GM12891 (cell line): ENCODE data around the gene FBLN2.

Source experiments
- PAX5 ChIP-seq: IDR thresholded peaks from 2 replicates; pipeline ENCODE4 v1.6.1; 2011; ENCODE audit warnings: low read length, moderate library complexity, mild to moderate bottlenecking; ENCODE audit not compliant: insufficient read depth, severe bottlenecking
- POLR2A ChIP-seq: IDR thresholded peaks from 2 replicates; pipeline ENCODE4 v1.6.1; 2011; ENCODE audit warnings: low read depth, low read length, control low read depth
- POLR2AphosphoS5 ChIP-seq: IDR thresholded peaks from 2 replicates; pipeline ENCODE4 v1.6.1; 2011; ENCODE audit warnings: low read depth, low read length, control low read depth
- SPI1 ChIP-seq: IDR thresholded peaks from 2 replicates; pipeline ENCODE4 v1.6.1; 2011; ENCODE audit warnings: low read depth, low read length, control low read depth
- TAF1 ChIP-seq: IDR thresholded peaks from 2 replicates; pipeline ENCODE4 v1.6.1; 2011; ENCODE audit warnings: low read depth, low read length, control low read depth

GRCh38 chr3:13647298-13648059 is 98.6 kb downstream of the FBLN2 start:
- no peak for TF ChIP-seq POLR2A
- TF ChIP-seq POLR2AphosphoS5: no peak
- TF ChIP-seq PAX5: no peak
- TF ChIP-seq TAF1: no peak
- no peak for TF ChIP-seq SPI1
